ENCODE measurements around the gene LHFPL2. TPM values are rescaled to one million over a fixed set of nuclear protein-coding genes. Genes with fewer than 3 reads are reported as not detected.

Gene LHFPL2
- total RNA-seq, 2 experiments from 2014 or later, result 0.19 to 0.25 TPM

- H3K27ac Mint-ChIP-seq, result no peak overlapping the region
Measured at GRCh38 chr5:78514427-78515330, 133.9 kb downstream of the LHFPL2 start.

GRCh38 chr5:78513441-78513840, 135.1 kb downstream of the LHFPL2 start:
- ChIA-PET POLR2A (no interaction called here), CTCF (no interaction called here)
- no peaks in the 10 kb centered on the region for H3K36me3 ChIP-seq (ENCODE audit: insufficient read depth, low read length)
- H3K9me3 Mint-ChIP-seq, result no peaks in the 10 kb centered on the region
- DNase-seq, result no peak
- peaks cover 20% of the 10 kb centered on the region for H3K4me1 Mint-ChIP-seq (ENCODE audit: low read depth)
- no peak overlapping the region for H3K4me3 Mint-ChIP-seq
- H3K27me3 ChIP-seq (ENCODE audit: control insufficient read depth in 1 of 2, insufficient read depth in 2 of 2, low read length in 2 of 2), result peaks cover 24 to 38% of the 10 kb centered on the region in 2 experiments
- intact Hi-C loops (cut with DNase I, micrococcal nuclease), result no loop called here
- H3K4me3 ChIP-seq (ENCODE audit: low read length), result no peak overlapping the region
- no peak overlapping the region for H3K27ac Mint-ChIP-seq
- no peak for TF ChIP-seq CTCF (IDR thresholded peaks at IDR 0.05)
- no peaks in the 10 kb centered on the region for H3K9me3 ChIP-seq (ENCODE audit: control insufficient read depth in 1 of 2, insufficient read depth in 1 of 2, low read length in 2 of 2)
- ATAC-seq (ENCODE audit: poor library complexity), result no peak
- peaks cover 93% of the 10 kb centered on the region for H3K27me3 Mint-ChIP-seq
- no peak overlapping the region for H3K27ac ChIP-seq (ENCODE audit: low read depth in 1 of 2, low read length in 2 of 2)
- no peaks in the 10 kb centered on the region for H3K36me3 Mint-ChIP-seq (ENCODE audit: low read depth)
- H3K4me1 ChIP-seq (ENCODE audit: insufficient read depth, low read length), result peaks cover 21% of the 10 kb centered on the region

More at GRCh38 chr5:78514427-78515330, 133.9 kb downstream of the LHFPL2 start:
- Mint-ChIP-seq H3K4me1 (ENCODE audit: low read depth) (peaks cover 10% of the 10 kb centered on the region), H3K36me3 (ENCODE audit: low read depth) (no peaks in the 10 kb centered on the region), H3K4me3 (no peak overlapping the region), H3K9me3 (no peaks in the 10 kb centered on the region), H3K27me3 (peaks cover 93% of the 10 kb centered on the region)
- peaks cover 14% of the 10 kb centered on the region for H3K4me1 ChIP-seq (ENCODE audit: insufficient read depth, low read length)
- POLR2A ChIA-PET, result no interaction called here
- H3K36me3 ChIP-seq (ENCODE audit: insufficient read depth, low read length), result no peaks in the 10 kb centered on the region
- H3K27ac ChIP-seq (ENCODE audit: low read depth in 1 of 2, low read length in 2 of 2), result no peak overlapping the region
- no peak for ATAC-seq (ENCODE audit: poor library complexity)
- H3K4me3 ChIP-seq (ENCODE audit: low read length), result no peak overlapping the region
- no peak for DNase-seq
- H3K27me3 ChIP-seq (ENCODE audit: control insufficient read depth in 1 of 2, insufficient read depth in 2 of 2, low read length in 2 of 2), result peaks cover 14 to 34% of the 10 kb centered on the region in 2 experiments
- TF ChIP-seq CTCF (IDR thresholded peaks at IDR 0.05), result no peak
- intact Hi-C loops (cut with DNase I, micrococcal nuclease), result no loop called here
- no peaks in the 10 kb centered on the region for H3K9me3 ChIP-seq (ENCODE audit: control insufficient read depth in 1 of 2, insufficient read depth in 1 of 2, low read length in 2 of 2)
- CTCF ChIA-PET, result no interaction called here

- POLR2A ChIA-PET, result no interaction called here
- H3K4me3 Mint-ChIP-seq, result no peak overlapping the region
Measured at GRCh38 chr5:78512435-78512834, 136.1 kb downstream of the LHFPL2 start.

More at GRCh38 chr5:78512435-78512834, 136.1 kb downstream of the LHFPL2 start:
- ATAC-seq (ENCODE audit: poor library complexity), result no peak
- Histone ChIP-seq H3K27ac (ENCODE audit: low read depth in 1 of 2, low read length in 2 of 2) (no peak overlapping the region), H3K4me1 (ENCODE audit: insufficient read depth, low read length) (peaks cover 21% of the 10 kb centered on the region), H3K36me3 (ENCODE audit: insufficient read depth, low read length) (no peaks in the 10 kb centered on the region), H3K27me3 (ENCODE audit: control insufficient read depth in 1 of 2, insufficient read depth in 2 of 2, low read length in 2 of 2) (peaks cover 28 to 39% of the 10 kb centered on the region in 2 experiments), H3K4me3 (ENCODE audit: low read length) (no peak overlapping the region), H3K9me3 (ENCODE audit: control insufficient read depth in 1 of 2, insufficient read depth in 1 of 2, low read length in 2 of 2) (no peaks in the 10 kb centered on the region)
- intact Hi-C loops (cut with DNase I, micrococcal nuclease), result no loop called here
- no peaks in the 10 kb centered on the region for H3K36me3 Mint-ChIP-seq (ENCODE audit: low read depth)
- no peaks in the 10 kb centered on the region for H3K9me3 Mint-ChIP-seq
- no peak overlapping the region for H3K27ac Mint-ChIP-seq
- CTCF ChIA-PET, result no interaction called here
- H3K27me3 Mint-ChIP-seq, result peaks cover 93% of the 10 kb centered on the region
- peaks cover 20% of the 10 kb centered on the region for H3K4me1 Mint-ChIP-seq (ENCODE audit: low read depth)
- no peak for TF ChIP-seq CTCF (IDR thresholded peaks at IDR 0.05)
- no peak for DNase-seq
